Lung (tissue), 12 donors: Measurements from ENCODE around the gene SPAAR. TPM values are rescaled to one million over a fixed set of nuclear protein-coding genes. Genes with fewer than 3 reads are reported as not detected.

Experiments
- ATAC-seq: fragments of 200-7000 bp; cut with Tn5 transposase; one replicate; pipeline ENCODE4 v1.9.1; 2020; ENCODE audit warnings: moderate number of reproducible peaks; ENCODE audit not compliant: insufficient read depth, low FRiP score
- DNase-seq, 3 donors: peaks; one replicate each; pipeline ENCODE4 v3.0.0-alpha.2; 2013 to 2017
- H3K27ac ChIP-seq, 2 donors: one replicate each; pipeline ENCODE4 v1.5.1; 2013; ENCODE audit warnings: mild to moderate bottlenecking in 2 of 2, moderate library complexity in 2 of 2, control low read depth in 1 of 2, inconsistent platforms in 1 of 2, low read depth in 1 of 2, low read length in 1 of 2
- H3K27me3 ChIP-seq, 3 donors: one replicate each; pipeline ENCODE4 v1.5.1; 2013; ENCODE audit warnings: low read length in 2 of 3; ENCODE audit not compliant: control insufficient read depth in 3 of 3, insufficient read depth in 3 of 3
- H3K36me3 ChIP-seq, 4 donors: one replicate each; pipeline ENCODE4 v1.5.1; 2013; ENCODE audit warnings: low read length in 4 of 4, mild to moderate bottlenecking in 1 of 4, moderate library complexity in 1 of 4; ENCODE audit not compliant: control insufficient read depth in 4 of 4, insufficient read depth in 4 of 4
- H3K4me1 ChIP-seq, 5 donors: one replicate each; pipeline ENCODE4 v1.5.1; 2013; ENCODE audit warnings: low read length in 5 of 5, mild to moderate bottlenecking in 2 of 5, moderate library complexity in 1 of 5; ENCODE audit not compliant: control insufficient read depth in 5 of 5, insufficient read depth in 5 of 5
- H3K4me3 ChIP-seq: one replicate; pipeline ENCODE4 v1.5.1; 2013; ENCODE audit warnings: mild to moderate bottlenecking, control low read depth, moderate library complexity
- H3K9ac ChIP-seq, 2 donors: one replicate each; pipeline ENCODE4 v1.5.1; 2013; ENCODE audit warnings: low read length in 2 of 2, control low read depth in 1 of 2; ENCODE audit not compliant: insufficient read depth in 1 of 2
- H3K9me3 ChIP-seq, 4 donors: one replicate each; pipeline ENCODE4 v1.5.1; 2013; ENCODE audit warnings: low read length in 3 of 4, mild to moderate bottlenecking in 1 of 4, moderate library complexity in 1 of 4; ENCODE audit not compliant: control insufficient read depth in 4 of 4, insufficient read depth in 3 of 4
- CTCF ChIP-seq: IDR thresholded peaks from 2 replicates; pipeline ENCODE4 v1.5.1; 2012; ENCODE audit warnings: mild to moderate bottlenecking; ENCODE audit errors: control extremely low read depth, extremely low read depth
- WGBS, 2 donors: extraction: QIAGEN DNeasy Blood & Tissue Kit; methylation state at CpG; one replicate each; pipeline ENCODE4 v1.1.7; 2013; 5-methylcytosine and 5-hydroxymethylcytosine counted together
- polyA plus RNA-seq, 2 donors: library from polyadenylated mRNA; stranded (reverse); fragments of 200-250 nt; gene quantifications; one replicate each; pipeline ENCODE4 v1.2.1, GENCODE V29; 2013
- total RNA-seq, 2 donors: library from RNA; depleted of rRNA in 1 of 2; stranded (reverse); fragments of >200 nt in 1 of 2; gene quantifications; one replicate each; pipeline ENCODE4 v1.2.1, GENCODE V29; 2014 to 2021
- donor health status: control.
- donor health status: control.
- donor health status: Bipolar disorder and iron deficiency.
- donor health status: healthy.
- donor health status: DM: yes; HTN: yes; CAD: no.

The SPAAR gene
- total and polyA plus RNA-seq, 4 donors = 3.7 to 6.7 (median 5.7) TPM

GRCh38 chr9:35944841-35945240 is 35.6 kb downstream of the SPAAR start:
- Histone ChIP-seq H3K27me3 (peaks cover 0 to 3% (median 0%) of the 10 kb centered on the region in 3 donors), H3K9me3 (no peaks in the 10 kb centered on the region), H3K4me3 (no peak overlapping the region), H3K27ac (peak overlapping the region in 1 of 2 donors; percentile 78), H3K9ac (no peak overlapping the region), H3K36me3 (no peaks in the 10 kb centered on the region), H3K4me1 (peaks cover 0 to 12% (median 0%) of the 10 kb centered on the region in 5 donors)
- TF ChIP-seq CTCF = no peak
- 62 to 88% methylated on average over 3 of the region's 3 CpGs for WGBS, 2 donors
- ATAC-seq = no peak
- no peak for DNase-seq

- Histone ChIP-seq H3K9ac (no peak overlapping the region), H3K27ac (peak overlapping the region; percentile 10 to 78)
Observed at GRCh38 chr9:35945341-35946018, 36.2 kb downstream of the SPAAR start.

GRCh38 chr9:35948451-35948850 is 39.2 kb downstream of the SPAAR start:
- no peaks in the 10 kb centered on the region for H3K9me3 ChIP-seq
- no peak overlapping the region for H3K9ac ChIP-seq
- ATAC-seq = no peak
- no peak overlapping the region for H3K27ac ChIP-seq
- no peak for TF ChIP-seq CTCF
- H3K27me3 ChIP-seq = peaks cover 0 to 3% (median 0%) of the 10 kb centered on the region in 3 donors
- DNase-seq = no peak
- H3K36me3 ChIP-seq = no peaks in the 10 kb centered on the region
- WGBS, 2 donors = 60 to 78% methylated on average over 2 of the region's 2 CpGs
- no peak overlapping the region for H3K4me3 ChIP-seq
- peaks cover 0 to 12% (median 0%) of the 10 kb centered on the region in 5 donors for H3K4me1 ChIP-seq

More at GRCh38 chr9:35945341-35946018, 36.2 kb downstream of the SPAAR start:
- Histone ChIP-seq H3K27me3 (peaks cover 0 to 3% (median 0%) of the 10 kb centered on the region in 3 donors), H3K9me3 (no peaks in the 10 kb centered on the region), H3K4me1 (peaks cover 0 to 12% (median 0%) of the 10 kb centered on the region in 5 donors), H3K36me3 (no peaks in the 10 kb centered on the region), H3K4me3 (no peak overlapping the region)
- DNase-seq = peak; percentile 80 to 89 (median 88)
- peak; percentile 61 for TF ChIP-seq CTCF
- peak; percentile 10 for ATAC-seq
- 27 to 32% methylated on average over 10 of the region's 10 CpGs for WGBS, 2 donors
